COLO829 (cell line): Measurements from ENCODE around the gene CDC26.
"Not testable (repeated sequence)": the region's sequence is repeated elsewhere in the genome, so short reads cannot be mapped to it uniquely, and the experiment has no call there.

Source experiments
- DNase-seq: peaks from one replicate; pipeline ENCODE4 v3.0.0; 2012; ENCODE audit warnings: low spot score

CDC26 gene

DNA sequence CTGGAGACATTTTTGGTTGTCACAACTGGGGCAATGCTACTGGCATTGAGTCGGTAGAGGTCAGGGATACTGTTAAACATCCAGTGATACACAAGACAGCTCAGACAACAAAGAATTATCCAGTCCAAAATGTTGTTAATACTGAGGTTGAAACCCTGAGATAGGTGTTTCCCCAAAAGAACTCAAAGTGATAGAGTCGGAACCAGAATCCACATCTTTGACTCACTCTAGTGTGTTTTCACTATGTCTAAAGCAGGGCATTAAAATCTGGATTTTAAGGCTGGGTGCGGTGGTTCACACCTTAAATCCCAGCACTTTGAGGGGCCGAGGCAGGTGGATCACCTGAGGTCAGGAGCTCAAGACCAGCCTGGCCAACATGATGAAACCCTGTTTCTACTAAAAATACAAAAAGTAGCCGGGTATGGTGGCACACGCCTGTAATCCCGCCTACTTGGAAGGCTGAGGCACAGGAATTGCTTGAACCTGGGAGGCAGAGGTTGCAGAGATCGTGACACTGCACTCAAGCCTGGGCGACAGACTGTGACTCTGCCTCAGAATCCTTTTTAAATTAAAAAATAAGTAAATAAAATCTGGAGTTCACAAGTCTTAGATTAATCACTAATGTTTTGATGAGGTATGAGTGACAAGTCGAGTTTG lies 37.0 kb downstream of the CDC26 start:
- no peak for DNase-seq

DNA sequence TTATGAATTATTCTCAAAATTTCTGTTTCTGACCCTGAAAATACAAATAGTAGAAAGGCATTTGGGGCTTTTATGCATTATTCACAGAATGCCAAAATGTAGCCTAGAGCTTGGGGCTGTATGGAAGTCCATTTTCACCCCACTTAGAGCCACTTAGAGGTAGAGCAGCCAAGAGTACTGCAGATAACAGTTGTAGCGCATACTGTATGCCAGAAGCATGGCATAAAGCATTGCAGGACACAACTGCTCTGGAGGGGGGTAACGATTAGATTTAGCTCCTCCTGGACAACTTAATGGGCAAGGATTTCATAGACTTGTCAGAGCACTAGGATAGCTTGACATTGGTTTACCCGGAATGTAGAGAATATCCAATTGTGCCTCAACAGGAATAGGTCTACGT lies 38.3 kb downstream of the CDC26 start:
- no peak for DNase-seq

DNA sequence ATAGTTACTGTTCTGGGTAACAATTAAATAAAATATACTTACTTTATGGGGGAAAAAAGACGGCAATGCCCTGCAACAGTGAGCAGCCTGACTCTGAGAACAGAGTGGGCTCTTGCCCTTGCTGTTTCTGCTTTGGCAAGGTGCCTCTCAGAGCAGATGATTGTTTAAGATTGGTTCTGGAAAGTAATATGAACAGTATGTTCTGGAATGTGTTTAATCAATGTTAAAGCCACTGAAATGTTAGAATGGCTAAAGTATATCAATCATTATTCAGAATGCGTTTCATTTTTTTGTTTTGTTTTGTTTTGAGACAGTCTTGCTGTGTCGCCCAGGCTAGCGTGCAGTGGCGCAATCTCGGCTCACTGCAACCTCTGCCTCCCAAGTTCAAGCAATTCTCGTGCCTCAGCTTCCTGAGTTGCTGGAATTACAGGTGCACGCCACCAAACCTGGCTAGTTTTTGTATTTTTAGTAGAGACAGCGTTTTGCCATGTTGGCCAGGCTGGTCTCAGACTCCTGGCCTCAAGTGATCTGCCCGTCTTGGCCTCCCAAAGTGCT lies 39.6 kb downstream of the CDC26 start:
- DNase-seq = not testable (repeated sequence)

DNA sequence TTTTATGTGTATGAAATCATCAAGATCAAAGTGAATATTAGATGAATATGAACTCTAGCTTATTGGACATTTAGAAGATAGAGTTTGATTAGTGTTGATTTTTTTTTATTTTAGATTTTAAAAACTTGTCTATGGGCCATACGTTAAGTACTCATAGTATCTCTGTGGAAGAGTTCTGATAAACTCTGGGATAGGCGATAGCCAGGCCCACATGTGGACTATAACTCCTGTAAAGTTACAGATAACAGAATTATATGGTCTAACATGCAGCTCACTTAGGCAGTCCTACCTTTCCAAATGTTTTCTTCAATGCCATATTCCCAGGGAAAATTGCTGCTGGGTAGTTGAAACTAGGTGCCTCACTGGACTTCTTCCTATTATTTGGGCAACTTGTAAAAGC lies 43.7 kb downstream of the CDC26 start:
- no peak for DNase-seq

DNA sequence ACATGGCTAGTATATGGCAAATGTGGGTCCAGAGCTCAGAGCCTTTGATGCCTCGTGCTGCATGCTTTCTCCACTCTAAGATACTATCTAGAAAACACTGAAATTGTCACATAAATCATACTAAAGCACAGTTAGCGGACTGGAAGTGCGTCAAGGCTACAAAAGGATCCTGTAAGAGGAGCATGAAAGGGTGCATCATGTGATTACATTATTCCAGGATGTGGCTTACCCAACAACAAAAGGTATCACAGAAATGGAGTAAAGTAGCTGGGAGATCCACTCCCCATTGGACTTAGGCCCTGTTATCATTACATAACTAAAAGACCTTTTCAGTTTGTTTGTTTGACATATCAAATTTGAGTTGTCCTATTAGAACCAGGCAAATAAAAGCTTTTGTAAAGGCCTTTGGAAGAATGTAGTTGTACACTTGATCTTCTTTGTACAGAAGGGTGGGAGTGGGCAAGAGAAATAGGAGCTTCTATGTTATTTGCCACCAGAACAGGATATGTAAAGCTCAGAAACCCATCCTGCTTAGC lies 47.2 kb downstream of the CDC26 start:
- peak; percentile 95 for DNase-seq

DNA sequence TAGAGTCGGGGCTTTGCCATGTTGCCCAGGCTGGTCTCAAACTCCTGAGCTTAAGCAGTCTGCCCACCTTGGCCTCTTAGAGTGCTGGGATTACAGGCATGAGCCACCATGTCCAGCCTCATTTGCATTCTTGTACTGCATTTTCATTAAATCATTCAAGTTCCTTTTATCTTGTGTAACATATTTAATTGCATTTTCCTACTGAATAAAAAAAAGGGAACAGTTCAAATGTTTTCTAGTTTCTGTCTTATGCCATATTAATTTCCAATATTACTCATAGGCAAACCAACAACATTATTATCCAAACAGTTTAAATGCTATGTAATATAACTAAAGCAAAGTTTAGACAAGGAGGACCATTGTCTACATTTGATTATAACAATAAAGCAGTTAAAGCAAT lies 47.9 kb downstream of the CDC26 start:
- peak; percentile 13 for DNase-seq

DNA sequence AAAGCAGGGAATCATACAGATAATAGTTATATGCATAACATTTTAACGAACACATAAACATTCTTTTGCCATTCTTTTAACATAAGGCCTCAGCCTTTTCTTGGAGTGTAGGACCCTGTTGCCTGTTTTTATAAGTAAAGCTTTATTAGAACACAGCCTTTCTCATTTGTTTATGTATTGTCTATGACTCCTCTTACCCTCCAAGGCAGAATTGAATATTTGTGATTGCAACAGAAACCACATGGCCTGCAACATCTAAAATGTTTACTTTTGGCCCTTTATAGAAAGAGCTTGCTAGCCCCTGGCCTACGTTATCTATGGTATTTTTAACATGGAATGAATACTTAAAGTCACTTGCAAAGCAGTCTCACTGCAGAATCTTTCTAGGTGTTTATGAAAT lies 51.4 kb downstream of the CDC26 start:
- DNase-seq = no peak

DNA sequence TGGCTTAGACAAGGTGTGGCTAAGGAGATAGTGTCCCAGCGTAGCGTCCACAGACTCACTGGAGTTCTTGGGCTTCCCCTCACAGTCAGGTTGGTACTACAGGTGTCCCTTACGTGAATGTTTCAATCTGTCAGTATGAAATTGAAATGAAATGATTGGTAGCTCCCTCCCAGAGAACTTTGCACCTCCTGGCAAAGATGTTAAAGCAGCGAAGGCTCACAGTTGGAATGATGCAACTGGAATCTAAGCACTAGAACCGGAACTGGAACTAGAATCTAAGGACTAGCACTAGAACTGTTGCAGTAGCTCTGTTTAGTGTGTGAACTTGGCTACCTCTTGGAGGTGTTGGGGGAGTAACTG lies 52.9 kb downstream of the CDC26 start:
- no peak for DNase-seq

DNA sequence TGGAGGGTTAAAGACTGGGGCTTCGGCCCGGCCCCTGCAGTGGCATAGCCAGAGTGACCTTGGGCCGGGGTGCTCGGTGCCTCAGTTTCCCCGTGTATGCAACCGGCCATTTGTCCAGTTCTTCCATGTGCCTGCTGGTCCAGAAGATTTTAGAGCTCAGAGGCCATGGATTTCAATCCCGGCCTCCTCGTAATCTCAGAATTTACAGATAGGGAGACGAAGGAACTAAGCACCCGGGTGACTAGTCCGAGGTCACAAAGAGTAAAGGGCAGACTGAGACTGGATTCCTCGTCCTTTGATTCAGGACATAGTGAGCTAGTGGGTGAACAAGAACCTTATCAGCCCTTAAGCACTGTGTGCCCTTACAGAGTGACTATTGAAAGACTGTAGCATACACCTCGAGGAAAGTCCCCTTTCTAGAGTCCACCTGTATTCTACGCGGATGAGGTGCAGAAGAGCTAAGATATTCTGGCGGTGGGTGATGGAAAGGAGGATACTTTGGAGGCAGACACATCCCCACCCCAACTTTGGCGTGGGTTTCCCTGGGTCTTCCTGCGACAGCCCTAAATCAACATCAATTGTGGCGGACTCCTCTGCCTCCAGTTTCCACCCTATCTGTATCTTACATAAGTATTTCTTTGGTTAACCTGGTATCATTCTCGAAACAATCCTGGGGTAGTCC lies 53.4 kb downstream of the CDC26 start:
- peak; percentile 20 for DNase-seq

DNA sequence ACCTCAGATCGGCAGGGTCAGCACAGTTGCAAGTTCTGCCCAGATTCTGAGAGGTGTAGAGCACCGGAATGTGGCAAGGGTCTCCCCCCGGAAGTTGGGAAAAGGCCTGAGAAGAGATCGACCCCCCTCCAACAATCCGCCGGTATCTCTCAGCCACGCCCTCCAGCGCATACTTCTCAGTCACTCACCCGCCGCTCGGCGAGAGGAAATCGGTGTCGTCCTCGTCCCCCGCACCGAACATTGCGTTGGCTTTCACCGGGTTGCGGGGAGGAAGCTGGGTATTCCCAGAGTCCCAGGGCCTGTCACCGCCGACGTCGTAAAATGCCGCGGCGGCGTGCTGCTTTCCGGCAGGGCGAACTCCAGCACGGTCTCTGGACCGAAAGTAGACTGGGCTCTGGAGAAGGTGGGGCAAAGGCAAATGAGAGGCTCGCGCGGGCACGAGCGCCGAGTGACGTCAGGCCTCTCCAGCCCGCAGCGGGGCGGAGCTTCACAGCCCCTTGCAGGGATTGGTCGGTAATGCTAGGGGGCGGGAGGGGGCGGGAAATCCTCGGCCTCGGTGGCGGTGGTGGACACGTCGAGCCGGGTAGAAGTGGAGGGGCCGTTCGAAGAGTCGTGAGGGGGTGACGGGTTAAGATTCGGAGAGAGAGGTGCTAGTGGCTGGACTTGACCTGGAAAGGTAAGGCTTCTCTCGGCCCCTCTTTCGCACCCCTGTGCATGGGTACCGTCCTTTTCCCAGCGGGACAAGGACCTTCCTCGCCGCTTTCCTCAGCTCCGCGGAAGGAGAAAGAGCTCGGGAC lies 54.2 kb downstream of the CDC26 start, which contains the start of the genes FKBP15 and SLC31A1:
Gene FKBP15 (minus strand): TSS at position 275 of the 797 bp plus-strand sequence. CDS start 34 bp downstream, at position 241.
Gene SLC31A1 (plus strand): TSS at position 542 of the 797 bp plus-strand sequence. CDS start 34,605 bp downstream, outside the sequence.
- DNase-seq = peak; percentile 99

DNA sequence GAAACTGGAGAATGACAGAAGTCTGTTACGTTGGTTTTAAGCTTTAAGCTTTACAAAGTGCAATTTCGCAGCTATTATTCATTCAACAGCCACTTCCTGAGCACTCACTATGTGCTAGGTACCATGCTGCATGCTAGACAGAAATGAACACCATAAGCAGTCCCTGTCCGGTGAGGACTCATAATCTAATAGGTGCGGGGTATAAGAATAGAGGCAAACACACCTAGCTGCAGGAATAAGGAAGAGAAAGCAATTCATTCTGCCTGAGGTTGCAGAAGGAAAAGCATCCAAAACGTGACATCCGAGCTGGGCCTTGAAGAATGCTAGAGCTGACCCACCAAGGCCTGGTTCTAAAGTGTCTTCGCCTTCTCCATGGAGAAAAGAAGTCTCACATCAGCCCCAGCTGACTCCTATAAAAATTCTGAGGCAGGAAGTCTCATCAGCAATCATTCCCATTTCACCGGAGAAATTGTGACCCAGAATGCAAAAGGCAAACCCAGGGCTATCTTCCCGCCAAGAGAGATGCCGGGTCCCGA lies 54.8 kb downstream of the CDC26 start:
- DNase-seq = no peak

DNA sequence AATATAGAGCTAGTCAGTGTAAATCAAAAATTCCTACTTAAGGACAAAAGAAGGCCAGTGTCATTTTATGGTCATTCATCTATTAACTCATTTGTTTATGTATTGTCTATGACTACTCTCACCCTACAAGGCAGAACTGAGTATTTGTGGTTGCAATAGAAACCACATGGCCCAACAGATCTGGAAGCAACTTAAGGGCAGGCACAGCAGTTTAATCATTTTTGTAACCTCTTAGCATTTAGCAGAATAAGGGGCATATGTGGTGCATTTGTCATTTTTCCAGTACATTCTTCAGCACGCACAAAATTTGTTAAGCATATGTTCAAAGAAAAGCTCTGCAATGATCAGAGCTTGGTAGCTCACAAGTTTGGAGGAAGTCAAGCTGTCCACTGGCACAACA lies 55.4 kb downstream of the CDC26 start:
- DNase-seq = no peak

DNA sequence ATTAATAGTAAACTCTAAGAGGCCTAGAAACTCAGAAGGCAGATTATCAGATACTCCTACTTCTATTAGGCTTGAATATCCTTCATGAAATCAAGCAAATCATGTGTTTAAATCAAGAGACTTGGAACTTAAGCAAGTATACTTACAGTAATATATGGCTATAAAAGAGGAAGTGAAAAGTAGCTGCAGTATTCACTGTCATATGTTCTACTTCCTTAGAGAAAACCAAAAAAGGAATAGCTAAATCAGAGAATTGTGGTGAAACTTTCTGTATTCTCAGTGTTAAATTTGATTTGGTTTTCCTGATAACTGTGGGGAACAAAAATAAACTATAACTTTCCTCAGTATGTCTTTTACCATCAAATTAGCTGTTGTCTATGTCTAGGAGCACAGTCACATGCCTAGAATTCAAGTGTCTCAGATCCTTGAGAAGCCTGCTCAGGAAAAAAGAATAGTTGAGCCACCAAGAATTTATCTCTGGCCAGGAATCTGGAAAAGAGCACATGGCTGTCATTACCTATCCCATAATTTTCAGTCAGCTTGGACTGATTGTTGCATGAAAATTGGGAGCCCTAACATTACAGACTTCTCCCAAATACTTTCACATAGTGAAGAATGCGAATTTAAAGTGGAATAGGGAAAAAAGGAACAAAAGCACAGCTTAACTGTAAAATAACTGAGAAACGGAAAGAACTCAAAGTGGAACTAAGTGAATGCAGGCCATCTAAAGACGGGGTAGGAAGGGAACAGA lies 56.0 kb downstream of the CDC26 start:
- no peak for DNase-seq
